Thymus (tissue), 11 donors: Measurements from ENCODE around the gene GPR176. TPM values are rescaled to one million over a fixed set of nuclear protein-coding genes. Genes with fewer than 3 reads are reported as not detected.
"Not testable (repeated sequence)": the region's sequence is repeated elsewhere in the genome, so short reads cannot be mapped to it uniquely, and the experiment has no call there.

ENCODE experiments used
- DNase-seq, 9 donors: peaks; one replicate each; pipeline ENCODE4 v3.0.0-alpha.2; 2013; ENCODE audit warnings: low spot score in 9 of 9, low read depth in 6 of 9, missing footprints in 1 of 9
- H3K27ac ChIP-seq, 2 donors: one replicate each; pipeline ENCODE4 v1.5.1; 2013; ENCODE audit warnings: control low read depth in 1 of 2, low read depth in 1 of 2, low read length in 1 of 2, mild to moderate bottlenecking in 1 of 2, moderate library complexity in 1 of 2
- H3K27me3 ChIP-seq, 2 donors: one replicate each; pipeline ENCODE4 v1.5.1; 2013; ENCODE audit warnings: low read length in 1 of 2; ENCODE audit not compliant: control insufficient read depth in 2 of 2, insufficient read depth in 1 of 2
- H3K36me3 ChIP-seq, 2 donors: one replicate each; pipeline ENCODE4 v1.5.1; 2013; ENCODE audit warnings: low read length in 1 of 2, mild to moderate bottlenecking in 1 of 2, moderate library complexity in 1 of 2; ENCODE audit not compliant: control insufficient read depth in 2 of 2, insufficient read depth in 2 of 2
- H3K4me1 ChIP-seq, 2 donors: one replicate each; pipeline ENCODE4 v1.5.1; 2013; ENCODE audit warnings: low read length in 2 of 2; ENCODE audit not compliant: control insufficient read depth in 2 of 2, insufficient read depth in 2 of 2
- H3K4me3 ChIP-seq, 2 donors: one replicate each; pipeline ENCODE4 v1.5.1; 2013; ENCODE audit warnings: low read length in 2 of 2, control low read depth in 1 of 2, mild to moderate bottlenecking in 1 of 2
- H3K9me3 ChIP-seq, 2 donors: one replicate each; pipeline ENCODE4 v1.5.1; 2013; ENCODE audit warnings: low read length in 1 of 2, mild to moderate bottlenecking in 1 of 2; ENCODE audit not compliant: control insufficient read depth in 2 of 2, insufficient read depth in 1 of 2
- WGBS: extraction: QIAGEN DNeasy Blood & Tissue Kit; methylation state at CpG from one replicate; pipeline ENCODE4 v1.1.7; 2013; 5-methylcytosine and 5-hydroxymethylcytosine counted together
- polyA plus RNA-seq: library from polyadenylated mRNA; stranded (reverse); fragments of 200-250 nt; gene quantifications from one replicate; pipeline ENCODE4 v1.2.3, GENCODE V29; 2013
- total RNA-seq: library from RNA; stranded (reverse); fragments of 120-200 nt; gene quantifications from one replicate; pipeline ENCODE4 v1.2.4, GENCODE V29; 2013
- donor health status: healthy.

Gene GPR176
- total and polyA plus RNA-seq, 2 donors, result 2.9 to 3.5 TPM

DNA sequence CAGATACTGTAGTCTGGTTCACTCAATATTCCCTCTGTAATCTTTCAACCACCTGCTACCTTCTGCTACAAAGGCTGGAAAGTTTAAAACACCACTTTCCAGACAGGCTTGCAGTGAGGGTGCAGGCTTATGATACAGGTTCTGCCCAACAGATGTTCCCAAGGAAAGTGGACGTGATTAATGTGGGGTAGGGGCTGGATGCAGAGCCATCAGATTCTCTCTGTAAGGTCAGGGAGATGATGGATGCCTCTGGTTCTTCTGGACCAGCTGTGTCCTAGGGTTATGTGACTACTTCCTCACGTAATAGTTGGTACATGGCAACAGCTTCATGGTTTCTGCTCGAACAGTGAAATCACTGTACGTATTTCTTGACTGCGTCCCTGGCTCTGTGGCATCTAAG lies 11.1 kb downstream of the GPR176 start:
- DNase-seq, result no peak
- WGBS, result 78% methylated on average over 5 of the region's 5 CpGs
- Histone ChIP-seq H3K9me3 (no peaks in the 10 kb centered on the region), H3K36me3 (no peaks in the 10 kb centered on the region), H3K4me3 (no peak overlapping the region), H3K27me3 (no peaks in the 10 kb centered on the region), H3K4me1 (no peaks in the 10 kb centered on the region), H3K27ac (no peak overlapping the region)

DNA sequence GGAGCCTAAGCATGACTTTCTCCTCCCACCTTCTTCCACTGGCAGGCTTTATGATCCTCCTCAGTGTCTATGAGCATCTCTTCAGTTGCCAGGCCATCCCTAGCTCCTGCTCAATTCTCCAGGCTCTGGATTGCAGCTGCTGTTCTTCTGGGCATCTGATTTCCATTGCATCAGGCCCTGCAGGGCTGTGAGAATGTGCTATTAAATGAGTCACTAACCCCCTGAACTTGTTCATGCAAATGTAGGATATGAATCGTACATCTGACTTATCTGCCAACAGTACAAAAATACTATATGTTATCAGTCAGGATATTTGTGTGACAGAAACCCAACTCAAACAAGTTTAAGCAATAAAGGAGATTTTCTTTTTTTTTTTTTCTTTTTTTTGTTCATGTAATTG lies 11.9 kb downstream of the GPR176 start:
- no peak for DNase-seq
- 90% methylated on average over 1 of the region's 1 CpG for WGBS
- no peaks in the 10 kb centered on the region for H3K9me3 ChIP-seq

DNA sequence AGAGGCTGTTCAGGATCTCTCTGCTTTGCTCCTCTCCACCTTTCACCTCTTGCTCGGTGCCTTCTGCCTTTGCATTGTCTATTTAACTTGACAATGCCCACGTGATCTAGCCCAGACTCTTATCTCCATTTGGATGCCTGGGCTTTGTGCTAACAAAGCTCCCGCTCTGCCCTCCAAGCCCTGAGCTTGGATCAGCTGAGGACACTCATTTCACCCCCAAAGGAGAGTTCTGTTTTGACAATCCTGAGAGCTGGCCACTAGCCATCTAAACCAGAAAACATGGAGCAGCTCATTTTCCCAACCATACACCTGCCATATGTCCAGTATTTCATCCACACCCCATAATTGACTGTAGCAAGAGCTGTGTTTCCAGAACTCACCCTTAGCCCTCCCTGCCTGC lies 12.8 kb downstream of the GPR176 start:
- Histone ChIP-seq H3K36me3 (no peaks in the 10 kb centered on the region), H3K4me3 (no peak overlapping the region), H3K9me3 (no peaks in the 10 kb centered on the region), H3K27me3 (no peaks in the 10 kb centered on the region), H3K4me1 (no peaks in the 10 kb centered on the region), H3K27ac (no peak overlapping the region)
- WGBS, result 94% methylated on average over 3 of the region's 3 CpGs
- DNase-seq, result no peak

More for the DNA sequence above, 11.9 kb downstream of the GPR176 start:
- H3K27me3 ChIP-seq, result no peaks in the 10 kb centered on the region
- H3K36me3 ChIP-seq, result no peaks in the 10 kb centered on the region
- H3K4me3 ChIP-seq, result no peak overlapping the region
- H3K4me1 ChIP-seq, result no peaks in the 10 kb centered on the region
- no peak overlapping the region for H3K27ac ChIP-seq

DNA sequence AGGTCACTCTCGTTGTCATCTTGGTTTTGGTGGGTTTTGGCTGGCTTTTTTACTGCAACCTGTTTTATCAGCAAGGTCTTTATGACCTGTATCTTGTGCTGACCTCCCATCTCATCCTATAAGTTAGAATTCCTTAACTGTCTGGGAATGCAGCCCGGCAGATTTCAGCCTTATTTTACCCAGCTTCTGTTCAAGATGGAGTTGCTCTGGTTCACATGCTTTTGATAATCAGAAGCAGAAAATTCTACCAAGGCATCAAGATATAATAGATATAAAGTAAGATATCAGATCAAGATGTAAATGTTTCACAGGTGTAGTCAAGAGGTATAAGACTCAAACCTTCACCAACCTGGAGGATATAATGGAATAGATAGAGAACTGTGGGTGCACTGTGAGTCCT lies 16.0 kb downstream of the GPR176 start:
- DNase-seq, result no peak
- H3K36me3 ChIP-seq, result no peaks in the 10 kb centered on the region
- no peaks in the 10 kb centered on the region for H3K27me3 ChIP-seq
- no peaks in the 10 kb centered on the region for H3K9me3 ChIP-seq
- WGBS, result 97% methylated on average over 2 of the region's 2 CpGs
- no peaks in the 10 kb centered on the region for H3K4me1 ChIP-seq
- no peak overlapping the region for H3K4me3 ChIP-seq
- H3K27ac ChIP-seq, result no peak overlapping the region

DNA sequence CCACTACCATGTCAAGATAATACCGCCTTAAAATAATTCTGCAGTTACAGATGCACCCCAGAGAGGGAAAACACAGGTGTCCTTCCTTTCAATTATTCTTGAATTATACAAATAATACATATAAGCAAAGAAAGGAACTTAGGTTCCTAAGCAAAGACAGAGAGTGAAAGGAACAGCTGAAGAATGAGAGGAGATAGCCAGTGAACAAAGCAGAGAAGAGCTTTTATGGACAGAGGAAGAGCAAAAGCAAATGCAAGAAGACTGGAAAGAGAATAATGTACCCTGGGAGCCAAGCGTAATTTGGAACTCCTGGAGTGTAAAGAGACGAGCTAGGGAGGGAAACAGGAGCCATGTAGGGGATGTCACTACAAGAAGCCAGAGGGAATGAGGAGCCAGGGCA lies 21.7 kb downstream of the GPR176 start:
- Histone ChIP-seq H3K4me3 (no peak overlapping the region), H3K27ac (no peak overlapping the region), H3K4me1 (no peaks in the 10 kb centered on the region), H3K9me3 (no peaks in the 10 kb centered on the region), H3K27me3 (no peaks in the 10 kb centered on the region), H3K36me3 (no peaks in the 10 kb centered on the region)
- no peak for DNase-seq
- 98% methylated on average over 3 of the region's 3 CpGs for WGBS

DNA sequence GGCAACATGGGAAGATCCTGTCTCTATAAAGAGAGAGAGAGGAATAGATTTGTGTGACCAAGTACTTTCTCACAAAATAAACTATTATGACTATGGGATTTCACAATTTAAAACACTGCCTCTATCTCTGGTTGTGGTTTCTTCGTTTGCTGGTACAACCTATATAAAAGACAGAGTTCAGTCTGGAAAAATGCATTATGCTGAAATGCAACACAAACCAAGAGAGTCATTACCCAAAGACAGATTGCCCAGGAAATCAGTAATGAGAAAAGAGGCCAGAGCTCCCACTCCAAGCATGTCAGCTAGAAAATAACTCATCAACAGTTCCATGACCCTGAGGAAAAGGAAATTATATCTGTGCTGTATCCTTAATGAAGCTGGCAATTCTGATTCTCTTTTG lies 23.2 kb downstream of the GPR176 start:
- WGBS, result 81% methylated on average over 1 of the region's 1 CpG
- no peak overlapping the region for H3K27ac ChIP-seq
- no peaks in the 10 kb centered on the region for H3K27me3 ChIP-seq
- H3K4me1 ChIP-seq, result no peaks in the 10 kb centered on the region
- no peaks in the 10 kb centered on the region for H3K36me3 ChIP-seq
- H3K4me3 ChIP-seq, result no peak overlapping the region
- DNase-seq, result no peak
- H3K9me3 ChIP-seq, result no peaks in the 10 kb centered on the region

DNA sequence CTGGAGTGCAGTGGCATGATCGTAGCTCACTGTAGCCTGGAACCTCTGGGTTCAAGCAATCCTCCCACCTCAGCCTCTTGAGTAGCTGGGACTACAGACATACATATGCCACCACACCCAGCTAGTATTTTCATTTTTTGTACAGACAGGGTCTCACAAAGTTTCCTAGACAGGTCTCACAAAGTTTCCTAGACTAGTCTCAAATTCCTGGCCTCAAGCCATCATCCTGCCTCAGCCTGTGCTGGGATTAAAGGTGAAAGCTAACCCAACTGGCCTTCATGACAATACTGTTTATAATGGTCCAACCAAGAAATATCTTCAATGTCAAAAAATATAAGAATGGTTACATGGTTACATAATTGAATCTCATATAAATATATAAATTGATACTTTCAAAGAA lies 24.0 kb downstream of the GPR176 start:
- no peaks in the 10 kb centered on the region for H3K9me3 ChIP-seq
- H3K27ac ChIP-seq, result no peak overlapping the region
- H3K4me1 ChIP-seq, result no peaks in the 10 kb centered on the region
- no peak overlapping the region for H3K4me3 ChIP-seq
- no peaks in the 10 kb centered on the region for H3K36me3 ChIP-seq
- no peak for DNase-seq
- no peaks in the 10 kb centered on the region for H3K27me3 ChIP-seq
- WGBS, result 96% methylated on average over 1 of the region's 1 CpG

DNA sequence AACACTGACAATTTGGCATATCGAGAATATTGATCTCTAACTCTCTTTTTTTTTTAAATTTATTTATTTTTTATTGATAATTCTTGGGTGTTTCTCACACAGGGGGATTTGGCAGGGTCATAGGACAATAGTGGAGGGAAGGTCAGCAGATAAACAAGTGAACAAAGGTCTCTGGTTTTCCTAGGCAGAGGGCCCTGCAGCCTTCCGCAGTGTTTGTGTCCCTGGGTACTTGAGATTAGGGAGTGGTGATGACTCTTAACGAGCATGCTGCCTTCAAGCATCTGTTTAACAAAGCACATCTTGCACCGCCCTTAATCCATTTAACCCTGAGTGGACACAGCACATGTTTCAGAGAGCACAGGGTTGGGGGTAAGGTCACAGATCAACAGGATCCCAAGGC lies 27.0 kb downstream of the GPR176 start:
- not testable (repeated sequence) for H3K9me3 ChIP-seq, H3K36me3 ChIP-seq, H3K27ac ChIP-seq, H3K4me1 ChIP-seq, H3K4me3 ChIP-seq, H3K27me3 ChIP-seq, DNase-seq
- WGBS, result 84% methylated on average over 3 of the region's 4 CpGs

DNA sequence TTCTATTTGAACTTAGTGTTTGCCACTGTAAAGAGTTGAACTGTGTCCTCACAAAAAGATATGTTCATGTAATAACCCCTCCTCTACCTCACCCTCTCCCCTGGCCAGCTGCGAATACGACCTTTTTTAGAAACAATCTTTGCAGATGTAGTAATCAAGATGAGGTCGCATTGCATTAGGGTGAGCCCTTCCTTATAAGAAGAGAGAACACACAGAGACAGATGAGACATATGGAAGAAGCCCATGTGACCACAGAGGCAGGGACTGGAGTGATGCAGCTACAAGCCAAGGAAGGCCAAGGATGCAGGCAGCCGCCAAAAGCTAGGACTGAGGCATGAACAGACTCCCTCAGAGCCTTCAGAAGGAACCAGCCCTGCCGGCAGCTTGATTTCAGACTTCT lies 27.6 kb downstream of the GPR176 start:
- WGBS, result 96% methylated on average over 5 of the region's 5 CpGs
- no peaks in the 10 kb centered on the region for H3K36me3 ChIP-seq
- no peaks in the 10 kb centered on the region for H3K27me3 ChIP-seq
- H3K4me3 ChIP-seq, result no peak overlapping the region
- no peak overlapping the region for H3K27ac ChIP-seq
- DNase-seq, result no peak
- no peaks in the 10 kb centered on the region for H3K9me3 ChIP-seq
- H3K4me1 ChIP-seq, result no peaks in the 10 kb centered on the region

DNA sequence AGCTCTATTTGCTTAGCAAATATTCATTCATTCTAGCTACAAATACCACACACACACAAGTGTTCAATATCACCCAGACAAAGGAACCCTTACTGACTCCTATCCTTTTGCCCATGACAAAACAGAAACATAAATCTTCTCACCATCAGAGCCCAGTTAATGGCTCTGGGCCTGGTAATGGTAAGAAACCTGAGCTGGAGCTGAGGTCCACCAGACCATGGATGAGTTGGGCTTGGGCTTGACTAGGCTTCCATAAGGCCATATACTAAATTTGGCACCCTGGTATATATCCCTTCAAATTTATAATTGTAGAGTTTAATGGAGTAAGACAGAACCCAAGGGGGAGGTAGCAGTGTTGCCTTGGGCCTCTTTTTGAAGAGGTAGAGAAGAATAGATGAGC lies 29.4 kb downstream of the GPR176 start:
- H3K27me3 ChIP-seq, result no peaks in the 10 kb centered on the region
- no peak overlapping the region for H3K4me3 ChIP-seq
- no peak for DNase-seq
- no peak overlapping the region for H3K27ac ChIP-seq
- H3K9me3 ChIP-seq, result no peaks in the 10 kb centered on the region
- H3K36me3 ChIP-seq, result no peaks in the 10 kb centered on the region
- H3K4me1 ChIP-seq, result no peaks in the 10 kb centered on the region
